Caco-2 (cell line): Measurements from ENCODE around the gene STEAP2. TPM values are rescaled to one million over a fixed set of nuclear protein-coding genes. Genes with fewer than 3 reads are reported as not detected.

ENCODE experiments used
- BruUV-seq: library from RNA; stranded (reverse); fragments of 400-500 nt; replicated peaks from 2 replicates; lab custom pipeline; 2021; lab: Mats Ljungman, UMichigan
- CTCF ChIA-PET: fragments of 300-600 bp; sonication (Branson Sonifier 250); formaldehyde crosslinking; loops from one replicate; lab custom pipeline; 2022; ENCODE audit warnings: antibody characterized with exemption; lab: Charles Lee
- POLR2A ChIA-PET: fragments of 300-600 bp; sonication (Branson Sonifier 250); formaldehyde crosslinking; loops from one replicate; lab custom pipeline; 2022; ENCODE audit warnings: antibody characterized with exemption; lab: Charles Lee
- DNase-seq, 2 experiments: peaks; one replicate each; pipeline versions ENCODE4 v3.0.0 to v3.0.0-alpha.2; 2020 to 2022
- H3K27me3 ChIP-seq: replicated peaks from 2 replicates; pipeline ENCODE4 v1.6.0; 2011; ENCODE audit warnings: low read length; ENCODE audit not compliant: control insufficient read depth, insufficient read depth
- H3K36me3 ChIP-seq: 2 replicates; pipeline ENCODE4 v1.5.1; 2011; ENCODE audit warnings: low read length; ENCODE audit not compliant: control insufficient read depth, insufficient read depth
- H3K4me1 ChIP-seq: fragments of 250-450 bp; sonication (Bioruptor Pico); 2 replicates; pipeline ENCODE4 v1.5.1; 2020; ENCODE audit warnings: mild to moderate bottlenecking
- H3K4me3 ChIP-seq: 2 replicates; pipeline ENCODE4 v1.5.1; 2011; ENCODE audit warnings: low read depth, mild to moderate bottlenecking, control low read depth, low read length
- H3K9me3 ChIP-seq: fragments of 250-450 bp; sonication (Bioruptor Pico); 2 replicates; pipeline ENCODE4 v1.5.1; 2020; ENCODE audit warnings: mild to moderate bottlenecking, moderate library complexity
- H3K27ac Mint-ChIP-seq: one replicate; pipeline ENCODE4 v1.8.0; 2022; ENCODE audit warnings: mixed read lengths; ENCODE audit not compliant: unreplicated experiment
- H3K27me3 Mint-ChIP-seq: one replicate; pipeline ENCODE4 v1.8.0; 2022; ENCODE audit warnings: mixed read lengths; ENCODE audit not compliant: insufficient read depth, unreplicated experiment
- H3K36me3 Mint-ChIP-seq: one replicate; pipeline ENCODE4 v1.8.0; 2022; ENCODE audit warnings: mild to moderate bottlenecking, mixed read lengths; ENCODE audit not compliant: insufficient read depth, unreplicated experiment
- H3K4me1 Mint-ChIP-seq: one replicate; pipeline ENCODE4 v1.8.0; 2022; ENCODE audit warnings: low read depth, mixed read lengths; ENCODE audit not compliant: unreplicated experiment
- H3K4me3 Mint-ChIP-seq: one replicate; pipeline ENCODE4 v1.8.0; 2022; ENCODE audit warnings: mild to moderate bottlenecking, moderate library complexity, mixed read lengths; ENCODE audit not compliant: unreplicated experiment
- H3K9me3 Mint-ChIP-seq: one replicate; pipeline ENCODE4 v1.8.0; 2022; ENCODE audit warnings: mixed read lengths; ENCODE audit not compliant: unreplicated experiment
- intact Hi-C: fragments of 100-400 bp; cut with micrococcal nuclease; formaldehyde crosslinking; loops from one replicate; pipeline ENCODE4 v1.10.0; 2022; ENCODE audit not compliant: unreplicated experiment
- total RNA-seq: library from RNA; stranded (reverse); gene quantifications from 2 replicates; pipeline ENCODE4 v1.2.3, GENCODE V29; 2022
- TF ChIP-seq, protein P1 (sequence below), 2 experiments: fragments of 200-600 bp in 1 of 2; IDR thresholded peaks; 1 replicate in 1 of 2; 2 replicates in 1 of 2; pipeline versions ENCODE4 v1.5.1 to v1.8.0; 2011 to 2022; ENCODE audit warnings: antibody characterized with exemption in 1 of 2, control low read depth in 1 of 2, inconsistent platforms in 1 of 2, low read depth in 1 of 2, low read length in 1 of 2, mild to moderate bottlenecking in 1 of 2, moderate library complexity in 1 of 2; ENCODE audit not compliant: insufficient read depth in 1 of 2, severe bottlenecking in 1 of 2, unreplicated experiment in 1 of 2

Gene STEAP2
- total RNA-seq, 1 experiment from 2014 or later: 13.5 TPM

- peaks cover 16% of the 10 kb centered on the region; the same call in 1 of the 2 replicates for H3K9me3 ChIP-seq
- H3K36me3 ChIP-seq: no peaks in the 10 kb centered on the region
- TF ChIP-seq, protein P1, sequence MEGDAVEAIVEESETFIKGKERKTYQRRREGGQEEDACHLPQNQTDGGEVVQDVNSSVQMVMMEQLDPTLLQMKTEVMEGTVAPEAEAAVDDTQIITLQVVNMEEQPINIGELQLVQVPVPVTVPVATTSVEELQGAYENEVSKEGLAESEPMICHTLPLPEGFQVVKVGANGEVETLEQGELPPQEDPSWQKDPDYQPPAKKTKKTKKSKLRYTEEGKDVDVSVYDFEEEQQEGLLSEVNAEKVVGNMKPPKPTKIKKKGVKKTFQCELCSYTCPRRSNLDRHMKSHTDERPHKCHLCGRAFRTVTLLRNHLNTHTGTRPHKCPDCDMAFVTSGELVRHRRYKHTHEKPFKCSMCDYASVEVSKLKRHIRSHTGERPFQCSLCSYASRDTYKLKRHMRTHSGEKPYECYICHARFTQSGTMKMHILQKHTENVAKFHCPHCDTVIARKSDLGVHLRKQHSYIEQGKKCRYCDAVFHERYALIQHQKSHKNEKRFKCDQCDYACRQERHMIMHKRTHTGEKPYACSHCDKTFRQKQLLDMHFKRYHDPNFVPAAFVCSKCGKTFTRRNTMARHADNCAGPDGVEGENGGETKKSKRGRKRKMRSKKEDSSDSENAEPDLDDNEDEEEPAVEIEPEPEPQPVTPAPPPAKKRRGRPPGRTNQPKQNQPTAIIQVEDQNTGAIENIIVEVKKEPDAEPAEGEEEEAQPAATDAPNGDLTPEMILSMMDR (IDR thresholded peaks at IDR 0.05; ENCODE audit: insufficient read depth in 1 of 2, low read depth in 1 of 2, low read length in 1 of 2, severe bottlenecking in 1 of 2, unreplicated experiment in 1 of 2): no peak
- intact Hi-C loops: no loop called here
- peaks cover 9% of the 10 kb centered on the region for H3K4me1 Mint-ChIP-seq
- H3K36me3 Mint-ChIP-seq: no peaks in the 10 kb centered on the region
- CTCF ChIA-PET: no interaction called here
- no peak for DNase-seq
- no peaks in the 10 kb centered on the region for H3K4me1 ChIP-seq
- peaks cover 35% of the 10 kb centered on the region for H3K9me3 Mint-ChIP-seq
- no peak overlapping the region for H3K4me3 Mint-ChIP-seq
- BruUV-seq: no TSS peak
- POLR2A ChIA-PET: no interaction called here
- H3K27ac Mint-ChIP-seq: no peak overlapping the region
- H3K27me3 ChIP-seq: no peaks in the 10 kb centered on the region
- H3K4me3 ChIP-seq: no peak overlapping the region
- no peaks in the 10 kb centered on the region for H3K27me3 Mint-ChIP-seq
Observed at GRCh38 chr7:90192876-90193750, 18.4 kb upstream of the STEAP2 start.

GRCh38 chr7:90194911-90195809 is 16.4 kb upstream of the STEAP2 start:
- Histone ChIP-seq H3K4me1 (no peaks in the 10 kb centered on the region), H3K36me3 (no peaks in the 10 kb centered on the region), H3K4me3 (no peak overlapping the region), H3K27me3 (no peaks in the 10 kb centered on the region), H3K9me3 (peaks cover 11% of the 10 kb centered on the region; the same call in 1 of the 2 replicates)
- no TSS peak for BruUV-seq
- ChIA-PET CTCF (no interaction called here), POLR2A (no interaction called here)
- intact Hi-C loops: no loop called here
- no peaks in the 10 kb centered on the region for H3K4me1 Mint-ChIP-seq
- no peak for DNase-seq
- no peak overlapping the region for H3K27ac Mint-ChIP-seq
- no peaks in the 10 kb centered on the region for H3K27me3 Mint-ChIP-seq
- TF ChIP-seq, protein P1 (IDR thresholded peaks at IDR 0.05; ENCODE audit: insufficient read depth in 1 of 2, low read depth in 1 of 2, low read length in 1 of 2, severe bottlenecking in 1 of 2, unreplicated experiment in 1 of 2): no peak
- H3K36me3 Mint-ChIP-seq: no peaks in the 10 kb centered on the region
- peaks cover 24% of the 10 kb centered on the region for H3K9me3 Mint-ChIP-seq
- H3K4me3 Mint-ChIP-seq: no peak overlapping the region

DNA sequence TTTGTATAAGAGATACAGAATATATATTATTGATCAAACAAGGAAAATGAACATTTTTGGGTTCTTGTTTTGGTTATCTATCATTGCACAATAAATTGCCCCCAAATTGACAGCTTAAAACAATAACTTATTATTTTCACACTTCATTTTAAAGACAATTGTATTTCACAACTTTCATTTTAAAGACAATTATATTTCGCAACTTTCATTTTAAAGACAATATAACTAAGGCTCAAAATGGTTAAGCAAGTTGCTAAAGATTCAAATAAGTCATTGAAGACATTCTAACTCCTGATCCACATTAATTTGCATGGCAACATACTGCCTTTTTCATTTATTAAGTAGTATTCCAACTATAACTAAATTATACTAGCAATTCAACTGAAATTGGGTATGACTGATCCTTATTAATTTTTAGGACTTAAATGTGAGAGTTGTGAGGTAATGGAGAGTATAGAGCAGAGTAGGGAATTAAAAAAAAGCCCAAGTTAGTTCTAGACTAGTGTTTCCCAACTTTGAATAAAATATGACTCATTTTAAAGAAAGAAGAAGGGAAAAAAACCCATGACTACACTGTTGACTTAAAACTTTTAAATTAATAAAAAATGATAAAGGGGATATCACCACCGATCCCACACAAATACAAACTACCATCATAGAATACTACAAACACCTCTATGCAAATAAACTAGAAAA is 9.9 kb upstream of the STEAP2 start:
- H3K4me1 Mint-ChIP-seq: no peaks in the 10 kb centered on the region
- Histone ChIP-seq H3K27me3 (no peaks in the 10 kb centered on the region), H3K4me3 (no peak overlapping the region), H3K4me1 (no peaks in the 10 kb centered on the region), H3K9me3 (no peaks in the 10 kb centered on the region; the same call in 1 of the 2 replicates), H3K36me3 (no peaks in the 10 kb centered on the region)
- ChIA-PET POLR2A (no interaction called here), CTCF (no interaction called here)
- no peak overlapping the region for H3K27ac Mint-ChIP-seq
- intact Hi-C loops: no loop called here
- H3K4me3 Mint-ChIP-seq: no peak overlapping the region
- no peak for DNase-seq
- BruUV-seq: no TSS peak
- TF ChIP-seq, protein P1 (IDR thresholded peaks at IDR 0.05; ENCODE audit: insufficient read depth in 1 of 2, low read depth in 1 of 2, low read length in 1 of 2, severe bottlenecking in 1 of 2, unreplicated experiment in 1 of 2): no peak
- no peaks in the 10 kb centered on the region for H3K27me3 Mint-ChIP-seq
- no peaks in the 10 kb centered on the region for H3K36me3 Mint-ChIP-seq
- H3K9me3 Mint-ChIP-seq: no peaks in the 10 kb centered on the region
